GM12878 (cell line): ENCODE data around the gene NBPF3. TPM values are rescaled to one million over a fixed set of nuclear protein-coding genes. Genes with fewer than 3 reads are reported as not detected.

ENCODE experiments used
- BHLHE40 ChIP-seq, 2 experiments: fragments of 450-650 bp in 1 of 2; IDR thresholded peaks; 2 replicates each; pipeline ENCODE4 v1.6.1; 2011 to 2017; ENCODE audit warnings: low read depth in 2 of 2, borderline replicate concordance in 1 of 2, improper control_type of control experiment in 1 of 2, low read length in 1 of 2, mild to moderate bottlenecking in 1 of 2
- FOXM1 ChIP-seq: IDR thresholded peaks from 2 replicates; pipeline ENCODE4 v1.6.1; 2012; ENCODE audit warnings: low read depth, mild to moderate bottlenecking, inconsistent platforms, low read length, moderate library complexity
- polyA plus RNA-seq, 11 experiments: library from polyadenylated mRNA; depleted of rRNA in 4 of 11; unstranded in 6 of 11; stranded (reverse) in 5 of 11; fragments of >200 nt; fragmentation: Nextera tagmentation in 4 of 11; fragmentation: Illumina TruSeq in 1 of 11; extraction: Ambion mirVana in 4 of 11; extraction: Trizol in 1 of 11; gene quantifications; 1 replicate in 1 of 11; 2 replicates in 10 of 11; pipeline versions ENCODE4 v1.2.1 to v1.2.3, GENCODE V29; 2011 to 2016; ENCODE audit warnings: inconsistent platforms in 2 of 11, missing spikeins in 2 of 11, low read depth in 1 of 11
- total RNA-seq, 4 experiments: library from RNA; depleted of rRNA in 3 of 4; stranded (reverse); fragments of >200 nt in 3 of 4; fragmentation: Illumina TruSeq in 1 of 4; extraction: Trizol in 1 of 4; gene quantifications; 2 replicates each; pipeline versions ENCODE4 v1.2.1 to v1.2.3, GENCODE V29; 2013 to 2021
- TF ChIP-seq, protein P1 (sequence below): fragments of 450-650 bp; IDR thresholded peaks from 2 replicates; pipeline ENCODE4 v1.6.1; 2017; ENCODE audit warnings: mild to moderate bottlenecking, moderate library complexity
- TF ChIP-seq, protein P2 (sequence below): fragments of 450-650 bp; IDR thresholded peaks from 2 replicates; pipeline ENCODE4 v1.6.1; 2017; ENCODE audit warnings: mild to moderate bottlenecking, low read depth, inconsistent platforms; ENCODE audit not compliant: poor library complexity, severe bottlenecking

The NBPF3 gene
- total and polyA plus RNA-seq, 10 of the 15 experiments (the other 5 are each of a cell fraction or from before 2014, with no cell fraction given) = 0.56 to 4.4 (median 2.7) TPM

DNA sequence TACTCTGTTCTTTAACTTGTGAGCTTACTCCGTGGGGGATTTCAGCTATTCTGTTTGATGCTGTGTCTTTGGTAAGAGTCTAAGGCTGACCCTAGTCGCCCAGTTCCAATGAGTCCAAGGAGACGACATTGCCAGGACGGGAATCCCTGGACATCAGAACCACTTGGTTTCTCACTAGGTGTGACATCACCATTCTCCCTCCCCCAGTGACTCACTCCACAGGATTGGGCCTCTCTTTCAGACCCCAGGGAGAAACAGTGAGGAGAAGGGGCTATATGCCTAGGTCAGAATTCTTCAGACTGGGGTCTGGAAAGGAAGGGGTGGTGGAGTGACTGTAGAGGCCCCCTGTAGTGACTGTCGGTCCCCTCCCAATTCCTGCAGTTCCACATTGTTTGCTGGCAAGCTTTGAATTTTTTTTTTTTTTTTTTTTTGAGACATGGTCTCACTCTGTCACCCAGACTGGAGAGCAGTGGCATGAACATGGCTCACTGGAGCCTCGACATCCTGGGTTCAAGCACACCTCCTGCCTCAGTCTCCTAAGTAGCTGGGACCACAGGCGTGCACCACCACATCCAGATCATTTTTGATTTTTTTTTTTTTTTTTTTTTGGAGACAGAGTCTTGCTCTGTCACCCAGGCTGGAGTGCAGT lies 90.6 kb downstream of the NBPF3 start (continued):
- TF ChIP-seq, protein P1, sequence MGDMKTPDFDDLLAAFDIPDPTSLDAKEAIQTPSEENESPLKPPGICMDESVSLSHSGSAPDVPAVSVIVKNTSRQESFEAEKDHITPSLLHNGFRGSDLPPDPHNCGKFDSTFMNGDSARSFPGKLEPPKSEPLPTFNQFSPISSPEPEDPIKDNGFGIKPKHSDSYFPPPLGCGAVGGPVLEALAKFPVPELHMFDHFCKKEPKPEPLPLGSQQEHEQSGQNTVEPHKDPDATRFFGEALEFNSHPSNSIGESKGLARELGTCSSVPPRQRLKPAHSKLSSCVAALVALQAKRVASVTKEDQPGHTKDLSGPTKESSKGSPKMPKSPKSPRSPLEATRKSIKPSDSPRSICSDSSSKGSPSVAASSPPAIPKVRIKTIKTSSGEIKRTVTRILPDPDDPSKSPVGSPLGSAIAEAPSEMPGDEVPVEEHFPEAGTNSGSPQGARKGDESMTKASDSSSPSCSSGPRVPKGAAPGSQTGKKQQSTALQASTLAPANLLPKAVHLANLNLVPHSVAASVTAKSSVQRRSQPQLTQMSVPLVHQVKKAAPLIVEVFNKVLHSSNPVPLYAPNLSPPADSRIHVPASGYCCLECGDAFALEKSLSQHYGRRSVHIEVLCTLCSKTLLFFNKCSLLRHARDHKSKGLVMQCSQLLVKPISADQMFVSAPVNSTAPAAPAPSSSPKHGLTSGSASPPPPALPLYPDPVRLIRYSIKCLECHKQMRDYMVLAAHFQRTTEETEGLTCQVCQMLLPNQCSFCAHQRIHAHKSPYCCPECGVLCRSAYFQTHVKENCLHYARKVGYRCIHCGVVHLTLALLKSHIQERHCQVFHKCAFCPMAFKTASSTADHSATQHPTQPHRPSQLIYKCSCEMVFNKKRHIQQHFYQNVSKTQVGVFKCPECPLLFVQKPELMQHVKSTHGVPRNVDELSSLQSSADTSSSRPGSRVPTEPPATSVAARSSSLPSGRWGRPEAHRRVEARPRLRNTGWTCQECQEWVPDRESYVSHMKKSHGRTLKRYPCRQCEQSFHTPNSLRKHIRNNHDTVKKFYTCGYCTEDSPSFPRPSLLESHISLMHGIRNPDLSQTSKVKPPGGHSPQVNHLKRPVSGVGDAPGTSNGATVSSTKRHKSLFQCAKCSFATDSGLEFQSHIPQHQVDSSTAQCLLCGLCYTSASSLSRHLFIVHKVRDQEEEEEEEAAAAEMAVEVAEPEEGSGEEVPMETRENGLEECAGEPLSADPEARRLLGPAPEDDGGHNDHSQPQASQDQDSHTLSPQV = no peak
- TF ChIP-seq FOXM1 = no peak
- TF ChIP-seq, protein P2, sequence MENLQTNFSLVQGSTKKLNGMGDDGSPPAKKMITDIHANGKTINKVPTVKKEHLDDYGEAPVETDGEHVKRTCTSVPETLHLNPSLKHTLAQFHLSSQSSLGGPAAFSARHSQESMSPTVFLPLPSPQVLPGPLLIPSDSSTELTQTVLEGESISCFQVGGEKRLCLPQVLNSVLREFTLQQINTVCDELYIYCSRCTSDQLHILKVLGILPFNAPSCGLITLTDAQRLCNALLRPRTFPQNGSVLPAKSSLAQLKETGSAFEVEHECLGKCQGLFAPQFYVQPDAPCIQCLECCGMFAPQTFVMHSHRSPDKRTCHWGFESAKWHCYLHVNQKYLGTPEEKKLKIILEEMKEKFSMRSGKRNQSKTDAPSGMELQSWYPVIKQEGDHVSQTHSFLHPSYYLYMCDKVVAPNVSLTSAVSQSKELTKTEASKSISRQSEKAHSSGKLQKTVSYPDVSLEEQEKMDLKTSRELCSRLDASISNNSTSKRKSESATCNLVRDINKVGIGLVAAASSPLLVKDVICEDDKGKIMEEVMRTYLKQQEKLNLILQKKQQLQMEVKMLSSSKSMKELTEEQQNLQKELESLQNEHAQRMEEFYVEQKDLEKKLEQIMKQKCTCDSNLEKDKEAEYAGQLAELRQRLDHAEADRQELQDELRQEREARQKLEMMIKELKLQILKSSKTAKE = no peak
- TF ChIP-seq BHLHE40 (IDR thresholded peaks at IDR 0.05; ENCODE audit: borderline replicate concordance in 1 of 2, low read depth in 2 of 2, low read length in 1 of 2) = no peak
